Spleen (tissue), 11 donors: ENCODE results near the gene IL1RAPL2. TPM values are rescaled to one million over a fixed set of nuclear protein-coding genes. Genes with fewer than 3 reads are reported as not detected.

Experiments
- DNase-seq: peaks from one replicate; pipeline ENCODE4 v3.0.0-alpha.2; 2020
- H3K27ac ChIP-seq, 8 donors: fragments of 200-600 bp; sonication (generic) in 7 of 8; 1 replicate in 4 of 8; 2 replicates in 4 of 8; pipeline versions ENCODE4 v1.5.0 to v1.8.0; 2016 to 2021; ENCODE audit warnings: inconsistent platforms in 4 of 8, mild to moderate bottlenecking in 4 of 8, moderate library complexity in 1 of 8
- H3K27me3 ChIP-seq, 7 donors: fragments of 200-600 bp; sonication (generic) in 6 of 7; replicated peaks in 1 of 7; 1 replicate in 4 of 7; 2 replicates in 3 of 7; pipeline versions ENCODE4 v1.5.0 to v1.8.0; 2016 to 2021; ENCODE audit warnings: inconsistent platforms in 3 of 7, mild to moderate bottlenecking in 1 of 7
- H3K36me3 ChIP-seq, 6 donors: fragments of 200-600 bp; sonication (generic) in 5 of 6; 1 replicate in 4 of 6; 2 replicates in 2 of 6; pipeline versions ENCODE4 v1.5.0 to v1.8.0; 2016 to 2021; ENCODE audit warnings: inconsistent platforms in 2 of 6
- H3K4me1 ChIP-seq, 6 donors: fragments of 200-600 bp; sonication (generic) in 5 of 6; 1 replicate in 3 of 6; 2 replicates in 3 of 6; pipeline versions ENCODE4 v1.5.0 to v1.8.0; 2016 to 2021; ENCODE audit warnings: inconsistent platforms in 3 of 6
- H3K4me3 ChIP-seq, 8 donors: fragments of 200-600 bp; sonication (generic) in 7 of 8; 1 replicate in 4 of 8; 2 replicates in 4 of 8; pipeline versions ENCODE4 v1.5.0 to v1.8.0; 2016 to 2021; ENCODE audit warnings: inconsistent platforms in 4 of 8, mild to moderate bottlenecking in 4 of 8, moderate library complexity in 2 of 8
- H3K9me3 ChIP-seq, 8 donors: fragments of 200-600 bp; sonication (generic) in 7 of 8; 1 replicate in 4 of 8; 2 replicates in 4 of 8; pipeline versions ENCODE4 v1.5.0 to v1.8.0; 2016 to 2021; ENCODE audit warnings: inconsistent platforms in 4 of 8
- POLR2A ChIP-seq, 3 donors: fragments of 450-650 bp; IDR thresholded peaks; one replicate each; pipeline ENCODE4 v1.5.1; 2017; ENCODE audit warnings: antibody characterized with exemption in 3 of 3, mild to moderate bottlenecking in 1 of 3
- POLR2AphosphoS5 ChIP-seq, 3 donors: sonication (generic); formaldehyde crosslinking; IDR thresholded peaks; one replicate each; pipeline ENCODE4 v1.5.1; 2017; ENCODE audit warnings: antibody characterized with exemption in 3 of 3
- WGBS, 5 donors: extraction: QIAGEN DNeasy Blood & Tissue Kit in 3 of 5; methylation state at CpG; one replicate each; pipeline versions ENCODE4 v1.1.5 to v1.1.7; 2013 to 2018; 5-methylcytosine and 5-hydroxymethylcytosine counted together
- intact Hi-C: fragments of 100-400 bp; cut with DNase I; formaldehyde crosslinking; loops from one replicate; pipeline ENCODE4 v1.15.0; 2023; ENCODE audit warnings: low total_unique reads
- polyA plus RNA-seq, 3 donors: library from polyadenylated mRNA; stranded (reverse); fragments of 200-250 nt; gene quantifications; one replicate each; pipeline ENCODE4 v1.2.1, GENCODE V29; 2013
- total RNA-seq, 7 donors: library from RNA; depleted of rRNA in 3 of 7; stranded (reverse); fragments of >200 nt in 3 of 7; fragmentation: NEBNext Ultra II Directional in 4 of 7; extraction: Animal tissue kit (Norgen Biotek cat#: 25700) in 4 of 7; gene quantifications; one replicate each; pipeline versions ENCODE4 v1.1.0 to v1.2.1, GENCODE V29; 2016 to 2021
- TF ChIP-seq, protein P1 (sequence below), 11 experiments: fragments of 200-600 bp in 7 of 11; fragments of 450-650 bp in 4 of 11; sonication (generic) in 4 of 11; IDR thresholded peaks in 8 of 11; conservative IDR thresholded peaks in 3 of 11; 1 replicate in 7 of 11; 2 replicates in 4 of 11; pipeline versions ENCODE4 v1.4.0 to v1.8.0; 2016 to 2021; ENCODE audit warnings: antibody characterized with exemption in 11 of 11, inconsistent platforms in 4 of 11, mild to moderate bottlenecking in 1 of 11
- donor health status: healthy with polysubstance abuse.
- donor health status: DM: no; HTN: no; CAD: no; lungs with moderate emphysema.
- donor health status: DM: no; HTN: no; CAD: no.
- donor health status: Bipolar disorder and iron deficiency.
- donor health status: healthy.
- donor health status: DM: no; HTN: no; CAD: no.
- donor health status: DM: yes; HTN: yes; CAD: no.

IL1RAPL2 gene
- total and polyA plus RNA-seq, 10 donors: not detected

DNA sequence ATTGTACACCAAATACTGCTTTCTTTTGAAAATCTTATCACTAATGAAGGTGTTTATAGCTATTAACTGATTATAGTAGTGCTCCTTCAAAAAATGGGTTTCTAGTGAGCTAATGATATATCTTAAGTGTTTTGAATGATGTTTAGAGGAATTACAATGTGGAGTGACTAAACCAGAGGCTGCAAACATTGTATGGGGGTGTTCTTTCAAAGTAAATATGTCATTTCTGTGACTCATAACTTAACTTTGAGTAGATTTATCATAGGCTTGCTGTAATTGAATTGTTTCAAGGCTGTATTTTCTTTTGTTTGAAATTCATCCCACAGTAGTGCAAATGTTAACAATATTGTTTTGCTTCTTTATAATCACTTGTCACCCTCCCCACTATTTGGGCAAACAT, 141.6 kb downstream of the IL1RAPL2 start:
- Histone ChIP-seq H3K9me3 (no peaks in the 10 kb centered on the region), H3K4me3 (no peak overlapping the region), H3K4me1 (no peaks in the 10 kb centered on the region), H3K36me3 (no peaks in the 10 kb centered on the region), H3K27me3 (peaks cover 0 to 5% (median 0%) of the 10 kb centered on the region in 7 donors), H3K27ac (no peak overlapping the region)
- TF ChIP-seq POLR2AphosphoS5 (IDR thresholded peaks at IDR 0.05) (no peak), POLR2A (IDR thresholded peaks at IDR 0.05) (no peak)
- TF ChIP-seq, protein P1, sequence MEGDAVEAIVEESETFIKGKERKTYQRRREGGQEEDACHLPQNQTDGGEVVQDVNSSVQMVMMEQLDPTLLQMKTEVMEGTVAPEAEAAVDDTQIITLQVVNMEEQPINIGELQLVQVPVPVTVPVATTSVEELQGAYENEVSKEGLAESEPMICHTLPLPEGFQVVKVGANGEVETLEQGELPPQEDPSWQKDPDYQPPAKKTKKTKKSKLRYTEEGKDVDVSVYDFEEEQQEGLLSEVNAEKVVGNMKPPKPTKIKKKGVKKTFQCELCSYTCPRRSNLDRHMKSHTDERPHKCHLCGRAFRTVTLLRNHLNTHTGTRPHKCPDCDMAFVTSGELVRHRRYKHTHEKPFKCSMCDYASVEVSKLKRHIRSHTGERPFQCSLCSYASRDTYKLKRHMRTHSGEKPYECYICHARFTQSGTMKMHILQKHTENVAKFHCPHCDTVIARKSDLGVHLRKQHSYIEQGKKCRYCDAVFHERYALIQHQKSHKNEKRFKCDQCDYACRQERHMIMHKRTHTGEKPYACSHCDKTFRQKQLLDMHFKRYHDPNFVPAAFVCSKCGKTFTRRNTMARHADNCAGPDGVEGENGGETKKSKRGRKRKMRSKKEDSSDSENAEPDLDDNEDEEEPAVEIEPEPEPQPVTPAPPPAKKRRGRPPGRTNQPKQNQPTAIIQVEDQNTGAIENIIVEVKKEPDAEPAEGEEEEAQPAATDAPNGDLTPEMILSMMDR (IDR thresholded peaks at IDR 0.05 in 8 of 11, conservative IDR thresholded peaks at IDR 0.05 in 3 of 11): no peak
- intact Hi-C loops: no loop called here
- no peak for DNase-seq

DNA sequence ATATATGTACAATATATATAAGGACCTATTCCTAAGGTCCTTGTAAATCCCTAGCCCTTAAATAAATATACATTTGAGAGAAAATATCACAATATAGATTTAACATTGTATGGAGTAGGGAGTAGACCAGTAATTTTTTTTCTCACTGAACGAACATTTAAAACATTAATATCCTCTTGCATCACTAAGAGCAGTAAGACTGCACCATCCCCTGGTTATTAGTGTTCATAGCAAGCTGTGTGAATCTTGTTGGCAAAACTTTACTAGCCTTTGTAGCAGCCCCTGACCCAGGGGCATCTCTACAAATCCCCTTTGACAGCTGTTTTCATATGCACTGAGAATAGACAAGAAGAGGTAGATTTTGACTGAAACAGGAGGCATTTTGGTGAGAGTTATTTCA, 146.5 kb downstream of the IL1RAPL2 start:
- H3K4me3 ChIP-seq: no peak overlapping the region
- H3K4me1 ChIP-seq: no peaks in the 10 kb centered on the region
- intact Hi-C loops: no loop called here
- WGBS, 5 donors: 8 to 23% (median 13%) methylated on average over 1 of the region's 1 CpG
- H3K36me3 ChIP-seq: no peaks in the 10 kb centered on the region
- TF ChIP-seq, protein P1 (IDR thresholded peaks at IDR 0.05 in 8 of 11, conservative IDR thresholded peaks at IDR 0.05 in 3 of 11): no peak
- TF ChIP-seq POLR2A (IDR thresholded peaks at IDR 0.05) (no peak), POLR2AphosphoS5 (IDR thresholded peaks at IDR 0.05) (no peak)
- no peaks in the 10 kb centered on the region for H3K9me3 ChIP-seq
- no peak for DNase-seq
- peaks cover 0 to 4% (median 0%) of the 10 kb centered on the region in 7 donors for H3K27me3 ChIP-seq
- no peak overlapping the region for H3K27ac ChIP-seq

DNA sequence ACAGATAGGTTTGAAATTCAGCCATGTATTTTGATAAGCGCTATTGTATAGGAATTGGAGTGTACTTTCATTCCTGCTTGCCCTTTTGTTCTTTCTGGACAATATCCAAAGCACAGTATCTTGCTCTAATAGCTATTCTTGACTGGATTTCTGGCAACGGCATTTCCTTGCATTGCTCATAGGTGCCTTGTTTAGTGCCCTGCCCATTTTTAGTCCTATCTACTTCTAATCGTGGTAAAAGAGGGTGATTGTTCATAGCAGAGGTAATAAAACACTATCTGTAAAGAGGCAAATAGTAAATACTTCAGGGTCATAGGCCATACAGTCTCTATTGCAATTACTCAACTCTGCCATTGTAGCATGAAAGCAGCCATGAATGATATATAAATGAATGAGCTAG, 155.9 kb downstream of the IL1RAPL2 start:
- H3K4me1 ChIP-seq: no peaks in the 10 kb centered on the region
- no peaks in the 10 kb centered on the region for H3K36me3 ChIP-seq
- TF ChIP-seq, protein P1 (IDR thresholded peaks at IDR 0.05 in 8 of 11, conservative IDR thresholded peaks at IDR 0.05 in 3 of 11): no peak
- no peak for TF ChIP-seq POLR2A (IDR thresholded peaks at IDR 0.05)
- no peak for TF ChIP-seq POLR2AphosphoS5 (IDR thresholded peaks at IDR 0.05)
- 63 to 91% (median 75%) methylated on average over 3 of the region's 3 CpGs for WGBS, 5 donors
- no peak for DNase-seq
- intact Hi-C loops: no loop called here
- H3K27me3 ChIP-seq: no peaks in the 10 kb centered on the region
- H3K27ac ChIP-seq: no peak overlapping the region
- no peak overlapping the region for H3K4me3 ChIP-seq
- no peaks in the 10 kb centered on the region for H3K9me3 ChIP-seq

DNA sequence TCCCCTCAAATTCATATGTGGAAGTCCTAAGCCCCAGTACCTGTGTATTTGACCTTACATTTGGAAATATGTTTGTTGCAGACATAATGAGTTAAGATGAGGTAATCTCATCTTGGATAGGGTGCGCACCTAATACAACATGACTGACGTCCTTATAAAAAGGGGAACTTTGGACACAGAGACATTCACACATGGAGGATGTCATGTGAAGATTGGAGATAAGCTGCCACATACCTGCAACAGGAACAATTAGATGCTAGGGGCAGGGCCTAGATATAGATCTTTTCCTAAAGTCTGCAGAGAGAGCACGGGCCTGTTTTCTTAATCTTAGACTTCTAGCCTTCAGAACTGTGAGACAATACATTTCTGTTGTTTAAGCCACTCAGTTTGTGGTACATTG, 162.5 kb downstream of the IL1RAPL2 start:
- TF ChIP-seq POLR2AphosphoS5 (IDR thresholded peaks at IDR 0.05) (no peak), POLR2A (IDR thresholded peaks at IDR 0.05) (no peak)
- TF ChIP-seq, protein P1 (IDR thresholded peaks at IDR 0.05 in 8 of 11, conservative IDR thresholded peaks at IDR 0.05 in 3 of 11): no peak
- no peak for DNase-seq
- intact Hi-C loops: no loop called here
- no peaks in the 10 kb centered on the region for H3K27me3 ChIP-seq
- no peak overlapping the region for H3K4me3 ChIP-seq
- no peaks in the 10 kb centered on the region for H3K4me1 ChIP-seq
- H3K9me3 ChIP-seq: no peaks in the 10 kb centered on the region
- 26 to 51% (median 39%) methylated on average over 3 of the region's 3 CpGs for WGBS, 5 donors
- H3K27ac ChIP-seq: no peak overlapping the region
- no peaks in the 10 kb centered on the region for H3K36me3 ChIP-seq
